ENCODE data around the gene THBS2.

- TF ChIP-seq EP300 (IDR thresholded peaks at IDR 0.05; ENCODE audit: borderline replicate concordance in 1 of 2, low read depth in 2 of 2, low read length in 2 of 2) (no peak), BCL11A (IDR thresholded peaks at IDR 0.05; ENCODE audit: low read depth in 2 of 2, low read length in 2 of 2) (no peak), SAP30 (IDR thresholded peaks at IDR 0.05; ENCODE audit: insufficient read depth, insufficient replicate concordance, low read length) (no peak), RFX5 (IDR thresholded peaks at IDR 0.05; ENCODE audit: borderline replicate concordance, low read depth, low read length) (no peak), CREB1 (IDR thresholded peaks at IDR 0.05) (no peak), CHD2 (IDR thresholded peaks at IDR 0.05; ENCODE audit: low read length) (no peak), POLR2AphosphoS5 (IDR thresholded peaks at IDR 0.05; ENCODE audit: low read depth, low read length) (no peak), POLR2A (IDR thresholded peaks at IDR 0.05; ENCODE audit: control extremely low read depth in 1 of 2, low read depth in 2 of 2, low read length in 2 of 2) (no peak), RAD21 (IDR thresholded peaks at IDR 0.05 in 1 of 2, conservative IDR thresholded peaks at IDR 0.05 in 1 of 2; ENCODE audit: low read depth in 2 of 2, low read length in 2 of 2) (peak; percentile 31 to 57; a peak in 3 of 4 replicates), JUN (IDR thresholded peaks at IDR 0.05; ENCODE audit: low read depth, low read length) (no peak), MAFK (IDR thresholded peaks at IDR 0.05; ENCODE audit: low read depth, low read length) (no peak)
- TF ChIP-seq, protein P1, sequence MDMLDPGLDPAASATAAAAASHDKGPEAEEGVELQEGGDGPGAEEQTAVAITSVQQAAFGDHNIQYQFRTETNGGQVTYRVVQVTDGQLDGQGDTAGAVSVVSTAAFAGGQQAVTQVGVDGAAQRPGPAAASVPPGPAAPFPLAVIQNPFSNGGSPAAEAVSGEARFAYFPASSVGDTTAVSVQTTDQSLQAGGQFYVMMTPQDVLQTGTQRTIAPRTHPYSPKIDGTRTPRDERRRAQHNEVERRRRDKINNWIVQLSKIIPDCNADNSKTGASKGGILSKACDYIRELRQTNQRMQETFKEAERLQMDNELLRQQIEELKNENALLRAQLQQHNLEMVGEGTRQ (IDR thresholded peaks at IDR 0.05; ENCODE audit: low read length) = no peak
- TF ChIP-seq, protein P2, sequence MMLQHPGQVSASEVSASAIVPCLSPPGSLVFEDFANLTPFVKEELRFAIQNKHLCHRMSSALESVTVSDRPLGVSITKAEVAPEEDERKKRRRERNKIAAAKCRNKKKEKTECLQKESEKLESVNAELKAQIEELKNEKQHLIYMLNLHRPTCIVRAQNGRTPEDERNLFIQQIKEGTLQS (IDR thresholded peaks at IDR 0.05; ENCODE audit: insufficient read depth, low read depth, low read length) = no peak
- TF ChIP-seq, protein P3, sequence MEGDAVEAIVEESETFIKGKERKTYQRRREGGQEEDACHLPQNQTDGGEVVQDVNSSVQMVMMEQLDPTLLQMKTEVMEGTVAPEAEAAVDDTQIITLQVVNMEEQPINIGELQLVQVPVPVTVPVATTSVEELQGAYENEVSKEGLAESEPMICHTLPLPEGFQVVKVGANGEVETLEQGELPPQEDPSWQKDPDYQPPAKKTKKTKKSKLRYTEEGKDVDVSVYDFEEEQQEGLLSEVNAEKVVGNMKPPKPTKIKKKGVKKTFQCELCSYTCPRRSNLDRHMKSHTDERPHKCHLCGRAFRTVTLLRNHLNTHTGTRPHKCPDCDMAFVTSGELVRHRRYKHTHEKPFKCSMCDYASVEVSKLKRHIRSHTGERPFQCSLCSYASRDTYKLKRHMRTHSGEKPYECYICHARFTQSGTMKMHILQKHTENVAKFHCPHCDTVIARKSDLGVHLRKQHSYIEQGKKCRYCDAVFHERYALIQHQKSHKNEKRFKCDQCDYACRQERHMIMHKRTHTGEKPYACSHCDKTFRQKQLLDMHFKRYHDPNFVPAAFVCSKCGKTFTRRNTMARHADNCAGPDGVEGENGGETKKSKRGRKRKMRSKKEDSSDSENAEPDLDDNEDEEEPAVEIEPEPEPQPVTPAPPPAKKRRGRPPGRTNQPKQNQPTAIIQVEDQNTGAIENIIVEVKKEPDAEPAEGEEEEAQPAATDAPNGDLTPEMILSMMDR (IDR thresholded peaks at IDR 0.05; ENCODE audit: control extremely low read depth in 1 of 3, insufficient read depth in 1 of 3, low read depth in 1 of 3, low read length in 3 of 3) = peak; percentile 28 to 49 (median 33)
Observed at GRCh38 chr6:169212897-169213813, 40.5 kb downstream of the THBS2 start.

Data from H1 (cell line).